K562 (cell line): ENCODE measurements around the gene RNGTT. TPM values are rescaled to one million over a fixed set of nuclear protein-coding genes. Genes with fewer than 3 reads are reported as not detected.

ENCODE experiments used
- ATAC-seq: fragments of 200-7000 bp; cut with Tn5 transposase; 3 replicates; pipeline ENCODE4 v1.9.1; 2020; ENCODE audit warnings: moderate library complexity
- BruUV-seq: library from RNA; stranded (reverse); fragments of 400-500 nt; replicated peaks from 2 replicates; lab custom pipeline; 2021; lab: Mats Ljungman, UMichigan
- CTCF ChIA-PET: fragments of 300-600 bp; formaldehyde crosslinking; extraction: SDS; loops from one replicate; lab custom pipeline; 2021; ENCODE audit warnings: low intra/inter-chr PET ratio; lab: Yijun Ruan, JAX
- POLR2A ChIA-PET: fragments of 300-600, 350-650 bp; sonication (Branson Sonifier 250); formaldehyde crosslinking; extraction: SDS; loops from one replicate; lab custom pipeline; 2021; ENCODE audit warnings: antibody characterized with exemption, inconsistent platforms; lab: Yijun Ruan, JAX
- DNase-seq, 4 experiments: peaks; one replicate each; pipeline versions ENCODE4 v3.0.0 to v3.0.0-alpha.2; 2011 to 2018; ENCODE audit warnings: low spot score in 3 of 4, mixed read lengths in 3 of 4; ENCODE audit errors: extremely low read depth in 1 of 4
- FAIRE-seq: peaks from 2 replicates; lab custom pipeline; 2011; peaks lifted over from hg19 to GRCh38; lab: Jason Lieb, UNC
- H2AFZ ChIP-seq: 2 replicates; pipeline ENCODE4 v1.6.0; 2011; ENCODE audit warnings: low read depth, low read length, control low read depth, inconsistent platforms
- H3K27ac ChIP-seq: fragments of 200-600 bp; 3 replicates; pipeline ENCODE4 v1.8.0; 2011; ENCODE audit warnings: low read depth, mild to moderate bottlenecking, control low read depth, inconsistent platforms, low read length, moderate library complexity, mixed read lengths; ENCODE audit errors: extremely low read depth
- H3K27me3 ChIP-seq, 2 experiments: fragments of 300-600 bp in 1 of 2; 2 replicates in 1 of 2; 3 replicates in 1 of 2; pipeline versions ENCODE4 v1.6.0 to v1.8.0; 2011; ENCODE audit warnings: inconsistent platforms in 2 of 2, low read length in 2 of 2, mild to moderate bottlenecking in 1 of 2, mixed read lengths in 1 of 2, moderate library complexity in 1 of 2; ENCODE audit not compliant: control insufficient read depth in 2 of 2, insufficient read depth in 2 of 2
- H3K36me3 ChIP-seq: fragments of 300-600 bp; 3 replicates; pipeline ENCODE4 v1.8.0; 2011; ENCODE audit warnings: mild to moderate bottlenecking, low read length, inconsistent platforms; ENCODE audit not compliant: control insufficient read depth, insufficient read depth
- H3K4me1 ChIP-seq, 2 experiments: fragments of 200-600 bp in 1 of 2; replicated peaks in 1 of 2; 2 replicates in 1 of 2; 3 replicates in 1 of 2; pipeline versions ENCODE4 v1.5.1 to v1.8.0; 2011; ENCODE audit warnings: inconsistent platforms in 2 of 2, low read length in 2 of 2, mild to moderate bottlenecking in 1 of 2, mixed read lengths in 1 of 2, moderate library complexity in 1 of 2; ENCODE audit not compliant: control insufficient read depth in 2 of 2, insufficient read depth in 2 of 2
- H3K4me2 ChIP-seq: 2 replicates; pipeline ENCODE4 v1.6.1; 2011; ENCODE audit warnings: low read length, control low read depth, inconsistent platforms, mixed read lengths; ENCODE audit not compliant: insufficient read depth
- H3K4me3 ChIP-seq: fragments of 200-600 bp; sonication (generic), shearing (Covaris generic); 2 replicates; pipeline ENCODE4 v1.5.1; 2016; ENCODE audit warnings: control low read depth, inconsistent platforms
- H3K79me2 ChIP-seq: fragments of 200-600 bp; 3 replicates; pipeline ENCODE4 v1.8.0; 2011; ENCODE audit warnings: low read length, inconsistent platforms; ENCODE audit not compliant: control insufficient read depth, insufficient read depth
- H3K9ac ChIP-seq, 2 experiments: 2 replicates each; pipeline versions ENCODE4 v1.6.0 to v1.6.1; 2011; ENCODE audit warnings: low read depth in 2 of 2, low read length in 2 of 2, control low read depth in 1 of 2, inconsistent platforms in 1 of 2, mild to moderate bottlenecking in 1 of 2, mixed read lengths in 1 of 2; ENCODE audit not compliant: insufficient read depth in 1 of 2
- H3K9me1 ChIP-seq: one replicate; pipeline ENCODE4 v1.6.0; 2011; ENCODE audit warnings: inconsistent platforms, mild to moderate bottlenecking, low read length, moderate library complexity; ENCODE audit not compliant: control insufficient read depth, insufficient read depth
- H3K9me3 ChIP-seq: replicated peaks from 2 replicates; pipeline ENCODE4 v1.5.1; 2011; ENCODE audit warnings: low read depth, low read length, inconsistent platforms; ENCODE audit not compliant: control insufficient read depth, insufficient read depth
- H4K20me1 ChIP-seq: replicated peaks from 2 replicates; pipeline ENCODE4 v1.6.1; 2011; ENCODE audit warnings: low read length, inconsistent platforms, mixed read lengths; ENCODE audit not compliant: control insufficient read depth, insufficient read depth
- GATAD2B ChIP-seq: fragments of 450-650 bp; IDR thresholded peaks from 2 replicates; pipeline ENCODE4 v1.6.1; 2017; ENCODE audit warnings: mild to moderate bottlenecking, borderline replicate concordance
- KLF16 ChIP-seq: IDR thresholded peaks from 2 replicates; pipeline ENCODE4 v1.6.1; 2016; ENCODE audit warnings: antibody characterized with exemption
- NBN ChIP-seq: fragments of 450-650 bp; IDR thresholded peaks from 2 replicates; pipeline ENCODE4 v1.6.1; 2016; ENCODE audit warnings: low read depth, mild to moderate bottlenecking
- NR2C2 ChIP-seq, 2 experiments: fragments of 200-800 bp in 1 of 2; sonication (Bioruptor generic) in 1 of 2; sonication (generic) in 1 of 2; formaldehyde crosslinking in 1 of 2; IDR thresholded peaks; 2 replicates each; pipeline versions ENCODE4 v1.6.1 to v1.8.0; 2016 to 2022; ENCODE audit warnings: mild to moderate bottlenecking in 1 of 2, missing compliant biosample characterization in 1 of 2, missing genetic modification characterization in 1 of 2, missing genetic modification reagents in 1 of 2
- PCBP1 ChIP-seq: fragments of 200-400 bp; formaldehyde crosslinking; IDR thresholded peaks from 2 replicates; pipeline ENCODE4 v1.6.1; 2018; ENCODE audit warnings: mild to moderate bottlenecking, low read depth, low read length; ENCODE audit not compliant: poor library complexity, severe bottlenecking
- RBM17 ChIP-seq: fragments of 200-400 bp; formaldehyde crosslinking; IDR thresholded peaks from 2 replicates; pipeline ENCODE4 v1.6.1; 2017; ENCODE audit warnings: low read depth, mild to moderate bottlenecking, low read length, borderline replicate concordance
- YBX1 ChIP-seq: fragments of 450-650 bp; IDR thresholded peaks from 2 replicates; pipeline ENCODE4 v1.7.1; 2016; ENCODE audit warnings: mild to moderate bottlenecking
- ZC3H11A ChIP-seq: IDR thresholded peaks from 2 replicates; pipeline ENCODE4 v1.6.1; 2012; ENCODE audit warnings: low read depth, low read length, improper control_type of control experiment
- ZC3H4 ChIP-seq: sonication (generic); formaldehyde crosslinking; IDR thresholded peaks from 2 replicates; pipeline ENCODE4 v1.9.0; 2021; ENCODE audit warnings: missing genetic modification reagents, borderline replicate concordance
- ZNF263 ChIP-seq: sonication (generic); formaldehyde crosslinking; IDR thresholded peaks from 2 replicates; pipeline ENCODE4 v1.8.0; 2022; ENCODE audit warnings: mild to moderate bottlenecking, missing genetic modification reagents, borderline replicate concordance
- WGBS: fragments of 100-300 bp; shearing (Covaris generic); methylation state at CpG from one replicate; pipeline ENCODE4 v1.1.6; 2016; ENCODE audit warnings: low coverage, mixed read lengths; ENCODE audit not compliant: insufficient coverage; ENCODE audit errors: missing lambda C conversion rate; 5-methylcytosine and 5-hydroxymethylcytosine counted together
- in situ Hi-C: fragments of 300-500 bp; cut with MboI; formaldehyde crosslinking; loops from 4 replicates; pipeline ENCODE4 v1.15.0; 2018; ENCODE audit warnings: inconsistent platforms, mixed read lengths
- intact Hi-C: fragments of 100-400 bp; cut with micrococcal nuclease; formaldehyde crosslinking; loops from 2 replicates; pipeline ENCODE4 v1.14.2; 2022
- polyA plus RNA-seq, 8 experiments: library from polyadenylated mRNA; depleted of rRNA in 4 of 8; stranded (reverse) in 5 of 8; unstranded in 3 of 8; fragments of >200 nt; fragmentation: Nextera tagmentation in 2 of 8; fragmentation: Illumina TruSeq in 1 of 8; extraction: Ambion mirVana in 2 of 8; extraction: Trizol in 1 of 8; gene quantifications; 2 replicates each; pipeline versions ENCODE4 v1.2.1 to v1.2.3, GENCODE V29; 2011 to 2014; ENCODE audit warnings: inconsistent platforms in 1 of 8, missing spikeins in 1 of 8
- total RNA-seq, 7 experiments: library from RNA; depleted of rRNA in 6 of 7; stranded (reverse); fragments of >200 nt in 6 of 7; fragmentation: Illumina TruSeq in 2 of 7; extraction: Trizol in 2 of 7; gene quantifications; 2 replicates each; pipeline versions ENCODE4 v1.2.1 to v1.2.3, GENCODE V29; 2011 to 2021; ENCODE audit warnings: low replicate concordance in 1 of 7
- TF ChIP-seq, protein P1 (sequence below): fragments of 450-650 bp; IDR thresholded peaks from 2 replicates; pipeline ENCODE4 v1.6.1; 2016; ENCODE audit warnings: mild to moderate bottlenecking
- TF ChIP-seq, protein P2 (sequence below): fragments of 450-650 bp; formaldehyde crosslinking; IDR thresholded peaks from 2 replicates; pipeline ENCODE4 v1.4.0; 2022; ENCODE audit warnings: missing genetic modification characterization
- TF ChIP-seq, protein P3 (sequence below): fragments of 250-450 bp; sonication (Bioruptor Pico); IDR thresholded peaks from 2 replicates; pipeline ENCODE4 v1.9.0; 2021; ENCODE audit warnings: mild to moderate bottlenecking

Gene RNGTT
- total and polyA plus RNA-seq, 9 of the 15 experiments (the other 6 are each of a cell fraction or from before 2014, with no cell fraction given) = 6.1 to 31.7 (median 19.5) TPM

DNA sequence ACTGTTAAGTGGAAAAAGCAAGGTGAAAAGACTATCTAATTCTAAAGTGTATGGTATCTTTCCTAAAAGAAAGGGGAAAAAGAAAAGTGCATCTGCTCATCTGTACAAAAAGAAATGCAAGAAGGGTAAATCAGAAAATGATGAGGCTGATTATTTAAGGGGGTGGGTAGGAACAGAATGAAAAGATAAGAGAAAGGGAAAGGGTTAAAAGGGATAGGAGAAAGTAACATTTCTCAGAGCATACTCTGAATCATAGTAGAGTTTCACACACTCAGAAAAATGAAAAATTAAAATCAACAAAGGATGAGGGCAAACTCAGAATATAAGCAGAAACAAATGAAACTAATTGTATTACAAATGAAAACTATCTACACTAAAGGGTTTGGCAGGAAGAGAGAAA, 79.1 kb downstream of the RNGTT start:
- CTCF ChIA-PET = no interaction called here
- in situ Hi-C loops (no loop called here), intact Hi-C loops (no loop called here)
- no peaks in the 10 kb centered on the region for H3K9me3 ChIP-seq
- H3K4me3 ChIP-seq = no peak overlapping the region
- TF ChIP-seq ZC3H11A (no peak), ZNF263 (CRISPR knock-in tag) (no peak), NBN (no peak)
- FAIRE-seq (no peak), DNase-seq (no peak), ATAC-seq (no peak)
- no peaks in the 10 kb centered on the region for H3K79me2 ChIP-seq
- H2AFZ ChIP-seq = no peak overlapping the region
- no TSS peak for BruUV-seq
- H3K4me1 ChIP-seq = no peaks in the 10 kb centered on the region
- no peaks in the 10 kb centered on the region for H3K27me3 ChIP-seq
- H3K9me1 ChIP-seq = no peaks in the 10 kb centered on the region
- H3K36me3 ChIP-seq = peaks cover 22% of the 10 kb centered on the region; the same call in 2 of the 3 replicates
- H3K27ac ChIP-seq = no peak overlapping the region
- POLR2A ChIA-PET = no interaction called here
- no peak overlapping the region for H3K9ac ChIP-seq
- H3K4me2 ChIP-seq = no peak overlapping the region
- H4K20me1 ChIP-seq = no peaks in the 10 kb centered on the region

DNA sequence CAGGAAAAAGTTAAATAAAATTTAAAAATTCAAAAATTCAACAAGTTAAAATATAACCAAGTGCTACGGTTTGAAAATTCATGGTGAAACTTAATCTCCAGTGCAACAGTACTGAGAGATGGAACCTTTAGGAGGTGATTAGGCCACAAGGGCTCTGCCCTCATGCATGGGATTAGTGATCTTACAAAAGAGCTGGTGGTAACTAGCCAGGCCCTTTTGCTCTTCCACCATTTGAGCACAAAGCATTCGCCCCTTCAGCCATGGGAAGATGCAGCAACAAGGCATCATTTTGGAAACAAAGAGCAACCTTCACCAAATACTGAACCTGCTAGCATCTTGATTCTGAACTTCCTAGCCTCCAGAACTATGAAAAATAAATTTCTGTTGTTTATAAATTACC, 80.9 kb downstream of the RNGTT start:
- Histone ChIP-seq H3K4me2 (no peak overlapping the region), H3K79me2 (no peaks in the 10 kb centered on the region), H3K4me1 (no peaks in the 10 kb centered on the region), H3K4me3 (no peak overlapping the region), H3K9ac (no peak overlapping the region), H3K36me3 (peaks cover 22% of the 10 kb centered on the region; the same call in 2 of the 3 replicates), H3K9me3 (no peaks in the 10 kb centered on the region), H3K9me1 (no peaks in the 10 kb centered on the region), H3K27ac (no peak overlapping the region), H2AFZ (no peak overlapping the region), H4K20me1 (no peaks in the 10 kb centered on the region), H3K27me3 (no peaks in the 10 kb centered on the region)
- no TSS peak for BruUV-seq
- no peak for DNase-seq
- FAIRE-seq = no peak
- ChIA-PET CTCF (no interaction called here), POLR2A (interaction anchor here (0.6 to 0.9 kb wide), 2 partner anchors 10 to 25 kb away, joined by 3 read pairs; no protein-coding TSS in a partner anchor)
- intact Hi-C loops (no loop called here), in situ Hi-C loops (no loop called here)
- 91% methylated on average over 2 of the region's 2 CpGs for WGBS
- no peak for ATAC-seq
- no peak for TF ChIP-seq YBX1
- no peak for TF ChIP-seq PCBP1
- no peak for TF ChIP-seq ZC3H4 (CRISPR knock-in tag)
- TF ChIP-seq NR2C2 (CRISPR knock-in tag; IDR thresholded peaks at IDR 0.05) = no peak
- TF ChIP-seq NR2C2 (tag; IDR thresholded peaks at IDR 0.05) = no peak
- TF ChIP-seq, protein P1, sequence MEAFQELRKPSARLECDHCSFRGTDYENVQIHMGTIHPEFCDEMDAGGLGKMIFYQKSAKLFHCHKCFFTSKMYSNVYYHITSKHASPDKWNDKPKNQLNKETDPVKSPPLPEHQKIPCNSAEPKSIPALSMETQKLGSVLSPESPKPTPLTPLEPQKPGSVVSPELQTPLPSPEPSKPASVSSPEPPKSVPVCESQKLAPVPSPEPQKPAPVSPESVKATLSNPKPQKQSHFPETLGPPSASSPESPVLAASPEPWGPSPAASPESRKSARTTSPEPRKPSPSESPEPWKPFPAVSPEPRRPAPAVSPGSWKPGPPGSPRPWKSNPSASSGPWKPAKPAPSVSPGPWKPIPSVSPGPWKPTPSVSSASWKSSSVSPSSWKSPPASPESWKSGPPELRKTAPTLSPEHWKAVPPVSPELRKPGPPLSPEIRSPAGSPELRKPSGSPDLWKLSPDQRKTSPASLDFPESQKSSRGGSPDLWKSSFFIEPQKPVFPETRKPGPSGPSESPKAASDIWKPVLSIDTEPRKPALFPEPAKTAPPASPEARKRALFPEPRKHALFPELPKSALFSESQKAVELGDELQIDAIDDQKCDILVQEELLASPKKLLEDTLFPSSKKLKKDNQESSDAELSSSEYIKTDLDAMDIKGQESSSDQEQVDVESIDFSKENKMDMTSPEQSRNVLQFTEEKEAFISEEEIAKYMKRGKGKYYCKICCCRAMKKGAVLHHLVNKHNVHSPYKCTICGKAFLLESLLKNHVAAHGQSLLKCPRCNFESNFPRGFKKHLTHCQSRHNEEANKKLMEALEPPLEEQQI = no peak
- no peak for TF ChIP-seq GATAD2B
- no peak for TF ChIP-seq KLF16
- TF ChIP-seq RBM17 = no peak
- TF ChIP-seq, protein P2, sequence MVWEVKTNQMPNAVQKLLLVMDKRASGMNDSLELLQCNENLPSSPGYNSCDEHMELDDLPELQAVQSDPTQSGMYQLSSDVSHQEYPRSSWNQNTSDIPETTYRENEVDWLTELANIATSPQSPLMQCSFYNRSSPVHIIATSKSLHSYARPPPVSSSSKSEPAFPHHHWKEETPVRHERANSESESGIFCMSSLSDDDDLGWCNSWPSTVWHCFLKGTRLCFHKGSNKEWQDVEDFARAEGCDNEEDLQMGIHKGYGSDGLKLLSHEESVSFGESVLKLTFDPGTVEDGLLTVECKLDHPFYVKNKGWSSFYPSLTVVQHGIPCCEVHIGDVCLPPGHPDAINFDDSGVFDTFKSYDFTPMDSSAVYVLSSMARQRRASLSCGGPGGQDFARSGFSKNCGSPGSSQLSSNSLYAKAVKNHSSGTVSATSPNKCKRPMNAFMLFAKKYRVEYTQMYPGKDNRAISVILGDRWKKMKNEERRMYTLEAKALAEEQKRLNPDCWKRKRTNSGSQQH (CRISPR knock-in tag) = no peak
- TF ChIP-seq, protein P3, sequence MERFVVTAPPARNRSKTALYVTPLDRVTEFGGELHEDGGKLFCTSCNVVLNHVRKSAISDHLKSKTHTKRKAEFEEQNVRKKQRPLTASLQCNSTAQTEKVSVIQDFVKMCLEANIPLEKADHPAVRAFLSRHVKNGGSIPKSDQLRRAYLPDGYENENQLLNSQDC = no peak
